Stromal cell of bone marrow (primary cell): ENCODE data around the gene VPS41.

Experiments used
- DNase-seq: peaks from one replicate; pipeline ENCODE4 v3.0.0-alpha.2; 2012; ENCODE audit warnings: low read depth

The VPS41 gene

DNA sequence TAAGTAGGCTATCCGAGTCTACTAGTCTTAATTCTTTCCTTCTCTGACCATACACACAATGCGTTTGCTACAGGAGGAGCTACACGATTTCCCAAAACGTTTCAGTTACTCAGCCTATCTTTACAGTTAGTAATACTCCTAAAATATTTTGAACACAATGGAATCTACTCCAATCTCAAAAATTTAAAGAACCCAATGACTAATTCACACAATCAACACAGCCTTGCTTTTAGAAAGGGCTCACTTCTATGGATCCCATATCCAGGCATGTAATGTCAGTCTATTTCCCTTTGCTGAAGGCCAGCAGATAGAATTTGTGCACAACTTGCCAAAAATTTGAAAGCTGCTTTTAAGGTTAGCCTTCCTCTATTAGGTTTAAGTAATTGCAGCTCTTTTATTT, 107.2 kb downstream of the VPS41 start:
- no peak for DNase-seq

DNA sequence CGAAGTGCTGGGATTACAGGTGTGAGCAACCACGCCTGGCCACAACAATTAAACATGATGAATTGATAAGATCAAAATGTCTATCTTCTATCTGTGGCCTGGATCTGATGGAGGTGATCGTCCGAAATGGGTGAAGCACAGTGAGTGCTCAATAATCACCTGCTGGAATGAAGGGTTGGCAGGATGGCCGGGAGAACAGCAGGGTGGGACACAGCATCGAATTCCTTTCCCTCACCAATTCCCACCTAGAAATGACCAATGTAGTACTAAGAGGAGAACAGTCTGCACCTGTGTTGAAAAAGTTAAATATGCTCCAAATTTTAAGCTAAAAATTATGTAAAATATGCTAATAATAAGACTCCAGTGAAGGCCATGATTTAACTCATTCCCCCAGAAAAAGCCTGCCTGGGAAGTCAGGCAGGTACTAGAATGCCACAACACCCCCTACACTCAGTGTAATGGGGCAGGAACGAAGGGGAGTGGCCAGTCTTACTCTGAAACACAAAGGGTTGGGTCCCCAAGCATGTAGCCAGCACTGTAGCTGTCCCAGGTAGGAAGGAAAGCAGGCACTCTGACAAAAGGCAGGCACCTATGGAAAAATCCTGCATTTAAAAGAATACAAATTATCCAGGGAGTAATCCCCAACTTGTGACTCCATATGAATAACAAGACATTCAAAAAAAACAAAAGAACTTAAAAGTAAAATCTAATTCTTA, 110.3 kb downstream of the VPS41 start:
- DNase-seq: no peak

DNA sequence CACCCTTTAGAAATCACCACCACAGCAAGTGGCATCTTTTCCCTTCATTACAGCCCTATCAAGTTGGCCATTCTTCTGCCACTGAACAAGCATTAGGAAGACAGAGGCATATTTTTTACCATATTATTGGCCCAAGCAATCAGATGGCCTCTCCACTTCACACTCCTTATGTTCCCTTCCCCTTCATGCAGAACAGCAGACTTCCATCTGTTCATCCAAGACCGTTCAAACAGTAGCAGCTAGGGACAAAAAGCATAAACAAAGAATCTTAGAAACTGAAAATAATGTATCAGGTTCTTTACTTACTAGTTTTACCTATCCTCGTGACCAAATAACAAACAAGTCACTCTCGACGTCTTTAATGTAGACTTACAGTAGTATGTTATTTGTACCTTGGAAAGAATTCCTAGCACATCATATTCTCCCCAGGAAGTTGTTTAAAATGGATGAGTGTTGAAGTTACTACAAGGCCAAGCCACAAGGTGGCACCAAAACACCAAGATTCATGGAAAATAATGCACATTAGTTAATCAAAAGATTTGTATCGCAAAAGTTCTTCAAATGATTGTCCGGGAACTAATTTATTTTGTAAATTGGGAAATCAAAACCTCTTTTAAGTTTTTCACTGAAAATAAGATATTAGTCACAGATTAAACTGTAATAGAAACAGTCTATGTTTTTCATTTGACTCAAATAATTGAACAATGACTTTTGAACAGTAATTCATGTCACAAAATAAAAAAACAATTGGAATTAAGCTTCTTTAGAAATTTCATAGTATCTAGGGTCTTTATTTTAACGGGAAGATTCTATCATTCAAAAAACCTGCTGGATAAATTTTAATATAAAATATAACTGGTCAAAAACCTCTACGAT, 112.1 kb downstream of the VPS41 start:
- DNase-seq: peak; percentile 41

DNA sequence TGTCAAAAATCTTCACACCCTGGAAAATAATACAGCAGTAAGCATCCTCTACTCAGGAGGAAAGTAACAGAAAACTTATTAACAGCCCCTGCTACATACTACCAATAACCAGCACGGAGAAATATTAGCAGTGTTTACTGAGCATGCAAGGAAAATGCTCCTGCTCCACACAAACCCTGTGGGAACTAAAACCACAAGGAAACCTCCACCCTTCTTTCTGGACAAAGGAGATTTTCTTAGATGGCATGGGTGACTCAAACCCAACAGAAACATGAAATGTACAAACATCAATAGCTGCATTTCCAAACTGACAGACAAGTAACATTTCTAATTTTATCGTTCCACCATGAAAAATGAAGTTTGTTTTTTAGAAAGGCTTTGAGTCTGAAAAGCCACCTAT, 113.4 kb downstream of the VPS41 start:
- DNase-seq: peak; percentile 15

DNA sequence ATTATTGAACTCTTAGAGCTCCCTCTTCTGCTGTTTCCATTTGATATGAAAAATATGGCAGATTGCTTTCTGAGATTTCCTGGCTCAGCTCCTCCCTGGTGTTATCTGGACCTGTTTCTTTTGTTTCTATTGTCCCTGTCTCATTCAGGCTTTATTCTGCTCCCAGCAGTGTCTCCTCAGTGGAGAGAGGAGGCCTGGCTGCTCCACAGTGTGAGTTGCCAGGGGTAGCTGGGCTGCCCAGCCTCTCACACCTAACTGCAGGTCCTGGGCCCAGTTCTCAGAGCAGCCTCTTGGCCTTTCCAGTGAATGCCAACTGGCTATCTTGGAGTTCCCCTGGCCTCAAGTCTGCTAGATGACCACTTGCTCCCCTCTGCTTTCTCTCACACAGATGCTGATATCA, 127.0 kb downstream of the VPS41 start:
- no peak for DNase-seq

DNA sequence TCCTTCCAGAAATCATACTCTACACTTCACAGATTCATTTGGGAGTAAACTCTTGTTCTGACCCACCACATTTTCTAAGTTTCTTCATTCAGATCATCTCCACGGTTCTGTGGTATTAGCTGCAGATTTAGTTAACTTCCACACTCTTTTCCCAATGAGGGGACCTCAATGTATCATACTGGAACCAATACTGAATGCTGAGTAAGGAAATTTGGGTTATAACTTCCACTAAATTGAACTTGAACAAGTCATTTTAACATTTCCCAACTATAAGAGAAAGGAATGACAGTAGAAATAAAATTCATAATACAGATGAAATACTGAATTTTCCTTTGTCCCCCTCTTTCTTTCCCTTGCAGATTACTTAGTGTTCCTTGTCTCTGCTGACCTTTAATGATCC, 131.4 kb downstream of the VPS41 start:
- no peak for DNase-seq

DNA sequence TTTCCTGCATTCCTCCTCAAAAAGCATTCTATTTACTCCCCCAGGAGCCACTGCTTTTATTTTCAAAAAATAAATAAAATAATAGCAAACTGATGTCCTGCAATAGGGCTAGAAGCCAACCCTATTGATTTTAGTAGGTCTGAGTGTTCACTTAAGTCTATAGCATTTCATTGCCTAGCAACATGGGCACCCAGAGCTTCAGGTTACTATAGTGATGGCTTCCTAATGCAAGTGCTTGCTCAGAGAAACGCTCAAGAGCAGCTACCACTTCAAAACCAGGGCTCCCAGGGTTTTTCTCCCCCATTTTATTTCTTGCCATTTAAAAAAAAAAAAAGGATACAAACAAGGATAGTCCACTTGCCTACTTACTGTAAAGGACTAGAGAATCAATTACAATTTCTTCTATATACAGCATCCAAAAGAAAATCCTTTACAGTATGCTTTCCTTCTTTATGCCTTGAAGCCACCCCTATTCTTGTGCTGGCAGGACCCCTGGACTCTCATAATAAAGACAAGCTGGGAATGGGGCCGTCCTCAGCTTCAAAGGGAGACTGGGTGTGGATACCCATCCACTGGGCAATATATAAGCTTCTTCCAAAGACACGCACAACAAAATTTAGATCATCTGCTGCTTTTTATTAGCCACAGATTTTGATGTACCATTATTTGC, 133.3 kb downstream of the VPS41 start:
- no peak for DNase-seq

DNA sequence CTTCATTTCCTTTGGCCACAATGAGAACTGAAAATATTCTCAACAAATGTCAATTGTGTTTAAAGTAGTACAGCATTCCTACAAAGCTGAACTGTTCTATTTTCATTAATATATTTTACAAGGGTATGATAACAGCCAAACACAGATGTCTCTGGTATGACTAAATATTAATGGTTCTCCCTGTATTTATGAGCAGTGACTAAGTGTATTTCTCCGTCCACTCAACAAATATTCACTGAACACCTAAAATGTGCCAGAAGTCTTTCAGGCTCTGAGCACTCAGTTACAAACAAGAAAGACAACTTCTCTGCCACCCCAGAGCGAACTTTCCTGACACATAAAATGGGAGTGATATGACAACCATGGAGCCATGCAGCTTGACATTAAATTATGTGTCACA, 135.6 kb downstream of the VPS41 start:
- DNase-seq: no peak

DNA sequence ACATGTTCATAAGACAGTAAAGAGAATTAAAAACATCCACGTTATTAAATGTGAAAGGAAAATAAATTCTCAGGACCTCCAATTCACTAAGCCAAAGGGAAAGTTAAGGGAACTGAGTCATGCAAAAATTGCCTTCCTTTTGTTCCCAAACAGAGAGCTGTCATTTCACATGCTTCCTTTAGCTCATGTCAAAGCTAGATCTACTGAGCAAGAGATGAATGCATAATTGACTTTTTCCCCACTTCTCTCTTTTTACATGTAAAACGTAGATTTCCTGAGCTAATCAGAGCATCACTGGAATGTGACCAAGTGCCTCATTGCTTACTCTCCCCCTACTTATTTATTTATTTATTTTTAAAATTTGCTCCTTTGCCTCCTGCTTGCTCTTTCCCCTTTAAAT, 148.8 kb downstream of the VPS41 start:
- DNase-seq: no peak

DNA sequence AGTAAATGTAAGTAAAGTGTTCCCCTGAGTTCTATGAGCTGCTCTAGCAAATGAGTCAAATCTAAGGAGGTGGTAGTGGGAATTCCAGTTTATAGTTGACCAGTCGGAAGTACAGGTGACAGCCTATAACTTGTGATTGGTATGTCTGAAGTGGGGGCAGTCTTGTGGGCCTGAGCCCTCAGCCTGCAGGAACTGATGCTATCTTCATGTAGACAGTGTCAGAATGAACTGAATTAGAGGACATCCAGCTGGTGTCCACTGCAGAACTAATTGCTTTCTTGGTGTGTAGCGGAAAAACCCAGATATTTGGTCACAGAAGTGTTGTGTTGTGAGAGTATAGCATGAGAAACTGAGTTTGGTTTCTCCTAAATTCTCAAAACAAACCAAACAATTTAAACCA, 150.0 kb downstream of the VPS41 start:
- no peak for DNase-seq

DNA sequence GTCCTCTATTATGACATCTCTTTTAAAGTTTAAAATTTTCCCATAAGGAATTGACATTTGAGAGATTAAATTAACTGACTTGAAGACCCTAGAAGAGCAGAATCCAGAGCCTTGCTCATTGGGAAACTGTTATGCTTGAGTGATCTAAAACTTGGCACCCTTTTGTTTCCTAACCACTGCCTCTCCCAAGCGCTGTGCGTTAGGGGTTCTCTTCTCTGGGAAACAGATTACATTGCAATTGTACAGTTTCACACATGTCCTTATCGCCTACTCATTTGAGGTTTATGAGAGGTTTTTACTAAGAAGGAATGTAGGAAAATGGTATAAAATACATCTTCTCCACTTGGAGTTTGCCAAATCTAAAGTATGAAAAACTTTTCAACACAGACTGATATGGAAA, 151.1 kb downstream of the VPS41 start:
- no peak for DNase-seq

DNA sequence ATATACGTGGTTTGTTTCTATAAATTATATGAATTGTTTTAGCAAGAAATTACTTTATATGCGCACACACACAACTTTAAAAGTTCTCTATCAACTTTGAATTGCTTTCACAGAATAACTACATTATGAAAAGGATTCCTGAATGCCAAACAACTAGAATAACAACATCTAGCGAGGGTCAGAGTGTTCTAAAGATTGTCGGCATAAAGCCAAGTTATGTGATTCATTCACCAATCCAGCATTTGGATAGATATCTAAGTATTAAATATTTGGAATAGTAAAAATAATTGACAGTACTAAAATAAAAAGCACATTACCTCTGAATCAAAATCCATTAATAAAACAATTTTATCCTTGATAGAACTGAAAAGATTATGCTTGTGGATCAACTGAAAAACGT, 152.5 kb downstream of the VPS41 start:
- no peak for DNase-seq

DNA sequence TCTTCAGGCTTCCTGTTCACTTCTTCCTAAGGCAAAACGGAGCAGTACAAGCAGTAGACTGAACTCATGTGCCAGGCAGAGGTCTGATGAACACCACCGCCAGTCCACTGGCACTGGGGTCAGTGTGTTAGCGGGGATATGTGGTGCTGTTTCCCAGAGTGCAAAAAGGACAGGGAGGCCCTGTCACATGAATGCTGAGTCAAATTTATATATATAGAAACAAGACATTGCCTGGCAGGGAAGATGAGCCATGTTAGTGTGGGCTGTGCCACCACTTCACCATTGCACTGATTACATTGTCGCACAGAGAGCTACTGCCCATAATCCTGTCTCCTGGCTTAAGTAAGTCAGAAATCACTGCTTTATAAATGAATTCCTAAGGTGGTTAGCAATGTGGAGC, 155.6 kb downstream of the VPS41 start:
- DNase-seq: no peak

DNA sequence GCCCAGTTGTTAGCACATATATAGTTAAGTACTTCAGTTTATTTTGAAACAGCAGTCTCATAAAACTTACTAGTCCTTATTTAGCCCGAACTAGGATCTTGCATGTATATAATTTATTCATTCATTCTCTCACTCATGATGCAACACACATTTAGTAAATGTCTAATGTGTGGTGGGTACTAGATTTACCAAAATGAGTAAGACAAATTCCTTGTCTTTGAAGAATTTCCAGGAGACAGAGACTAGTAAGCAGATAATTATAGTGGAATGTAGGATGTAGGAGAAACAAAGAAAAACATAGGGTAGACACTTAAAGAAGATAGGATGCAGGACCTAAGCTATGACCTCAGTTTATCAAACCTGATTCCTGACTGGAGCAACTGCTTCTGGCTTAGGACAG, 157.6 kb downstream of the VPS41 start:
- no peak for DNase-seq

DNA sequence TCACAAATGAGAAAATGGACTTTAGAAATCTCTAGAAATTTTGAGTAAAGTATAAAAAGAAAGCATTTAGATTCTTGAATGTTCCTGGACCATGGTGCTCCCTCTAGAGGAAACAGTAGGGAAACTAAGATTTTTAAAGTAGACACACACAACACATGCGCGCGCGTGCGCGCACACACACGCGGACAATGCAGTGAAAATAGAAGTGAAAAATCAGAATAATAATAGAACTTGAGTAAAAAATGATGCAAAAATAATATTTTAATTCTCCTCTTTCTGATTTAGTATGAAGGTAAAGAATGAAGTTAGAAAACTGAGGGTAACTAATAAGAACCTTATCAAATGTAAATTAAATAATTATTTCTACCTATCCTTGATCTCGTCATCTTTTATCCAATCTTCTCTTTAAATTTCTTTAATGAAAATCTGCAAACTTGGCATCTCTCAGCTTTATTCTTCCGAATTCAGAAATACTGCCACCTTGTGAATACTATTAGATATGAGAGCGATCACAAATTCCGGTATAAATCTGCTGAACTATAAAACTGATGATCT, 160.9 kb downstream of the VPS41 start:
- DNase-seq: peak; percentile 22

DNA sequence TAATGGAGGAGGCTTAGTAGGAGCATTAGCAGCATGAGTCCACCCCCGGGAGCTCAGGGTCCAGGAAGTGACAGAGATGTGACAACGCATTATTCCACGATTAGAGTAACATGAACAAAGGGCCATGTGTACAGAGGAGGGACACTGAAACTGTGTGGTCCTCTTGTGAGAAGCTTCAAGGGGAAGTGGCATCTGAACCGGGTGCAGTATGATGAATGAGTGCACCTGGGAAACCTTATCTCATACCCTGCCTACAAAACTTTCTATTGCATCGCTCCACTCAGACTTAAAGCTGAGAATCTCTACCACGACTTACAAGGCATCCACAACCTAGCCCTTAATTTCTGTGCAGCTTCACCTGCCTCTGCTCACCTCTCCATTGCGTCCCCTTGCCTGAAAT, 162.6 kb downstream of the VPS41 start:
- DNase-seq: no peak

DNA sequence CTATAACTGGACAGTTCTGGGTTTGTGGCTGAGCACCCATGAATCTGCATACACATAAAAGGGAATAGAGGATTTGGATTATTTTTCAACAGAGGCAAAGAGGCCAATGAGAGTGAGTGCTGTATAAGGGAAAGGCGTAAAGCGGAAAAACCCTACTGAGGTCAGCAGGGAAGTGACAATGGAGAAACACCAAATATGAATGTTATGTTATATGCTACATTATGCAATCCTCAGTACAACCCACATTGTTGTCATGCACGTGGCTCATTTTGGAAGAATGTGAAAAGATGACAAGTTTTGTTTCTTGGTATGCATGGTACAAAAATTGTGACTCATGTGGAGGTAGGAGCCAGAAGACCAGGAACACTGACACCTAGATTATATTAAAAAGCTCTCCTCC, 164.2 kb downstream of the VPS41 start:
- peak; percentile 17 for DNase-seq

DNA sequence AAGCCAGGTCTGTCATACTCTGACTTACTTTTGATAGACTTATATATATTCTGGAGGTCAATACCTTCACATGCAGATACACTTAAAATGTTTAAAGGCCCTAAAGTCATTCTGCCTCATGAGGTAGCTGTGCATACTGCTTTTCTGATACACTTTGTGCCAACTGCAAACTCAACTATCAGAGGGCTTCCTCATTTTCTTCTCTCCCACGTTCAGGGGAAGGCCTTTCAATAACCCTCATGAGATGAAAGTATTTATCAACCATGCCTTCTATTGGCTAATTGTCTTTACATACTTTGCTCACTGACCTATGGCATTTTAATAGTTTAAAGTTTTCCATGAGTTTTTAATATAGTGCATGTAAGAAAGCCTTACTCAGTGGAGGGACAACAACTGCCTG, 165.1 kb downstream of the VPS41 start:
- DNase-seq: no peak

DNA sequence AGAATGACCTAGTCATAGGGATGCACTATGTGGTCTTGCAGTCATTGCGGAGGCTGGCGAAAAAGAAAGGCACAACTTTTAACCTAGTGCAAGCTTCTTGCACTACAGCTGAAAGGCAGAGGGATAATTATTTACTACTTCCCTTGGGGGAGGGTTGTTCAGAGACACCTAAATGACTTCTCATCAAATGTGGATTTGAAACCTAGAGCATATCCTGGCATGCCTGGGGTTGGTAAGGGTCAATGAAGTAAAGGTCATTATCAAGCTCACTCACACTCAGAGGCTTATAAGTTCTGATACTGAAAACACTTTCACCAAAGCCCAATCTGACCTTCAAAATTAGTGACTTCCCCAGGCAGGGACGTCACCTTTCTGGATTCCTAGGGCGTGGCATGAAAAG, 168.9 kb downstream of the VPS41 start:
- no peak for DNase-seq

DNA sequence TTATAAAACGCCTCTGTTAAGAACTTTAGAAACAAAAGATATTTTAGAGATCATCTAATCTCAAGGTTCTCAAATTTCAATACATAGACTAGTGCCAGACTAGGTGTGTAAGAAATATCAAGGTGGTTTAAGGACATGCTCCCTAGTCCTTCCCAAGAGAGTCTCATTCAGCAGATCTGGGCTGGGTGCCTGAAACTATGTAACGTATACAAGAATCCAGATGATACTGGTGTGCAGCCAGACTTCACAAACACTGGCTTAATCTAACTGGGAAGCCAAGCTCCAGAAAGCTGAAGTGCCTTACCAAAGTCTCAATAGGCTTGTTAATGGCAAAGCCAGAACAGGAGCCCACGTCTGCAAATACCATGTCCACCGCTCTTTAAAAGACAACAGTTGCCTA, 172.9 kb downstream of the VPS41 start:
- no peak for DNase-seq

DNA sequence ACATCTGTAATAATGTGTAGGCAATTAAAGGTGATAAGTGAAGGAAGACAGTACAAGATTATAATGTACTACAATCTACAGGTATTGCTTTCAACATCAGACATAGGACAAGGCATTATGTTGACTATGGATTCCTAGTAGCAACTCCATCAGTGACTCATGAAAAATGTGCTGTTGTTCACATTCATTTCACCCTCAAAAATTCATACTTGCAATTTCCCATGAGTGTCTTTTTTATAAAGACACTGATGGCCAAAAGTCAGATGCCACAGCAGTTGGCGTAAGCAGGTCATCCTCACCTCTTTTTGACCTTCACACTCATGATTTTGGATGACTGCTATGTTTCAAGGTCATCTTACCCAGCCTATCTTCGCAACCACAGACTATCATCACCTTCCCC, 177.8 kb downstream of the VPS41 start:
- no peak for DNase-seq

DNA sequence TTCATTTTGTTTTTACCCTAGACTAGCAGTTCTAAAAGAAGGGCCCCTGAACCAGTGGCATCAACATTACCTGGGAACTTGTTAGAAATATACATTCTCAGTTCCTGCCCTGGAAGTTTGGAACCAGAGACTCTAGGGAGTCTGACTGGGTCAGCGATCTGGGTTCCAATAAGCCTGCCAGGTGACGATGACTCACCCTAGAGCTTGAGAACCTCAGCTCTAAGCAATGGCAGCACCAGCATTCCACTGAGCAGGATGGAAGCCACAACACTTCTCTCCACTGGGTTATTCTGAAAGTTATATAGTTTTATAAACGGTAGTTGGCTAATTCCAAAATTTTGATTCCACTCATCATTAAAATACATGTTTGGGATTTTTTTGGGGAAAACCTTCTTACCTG, 180.8 kb downstream of the VPS41 start:
- DNase-seq: no peak
